Neural progenitor cell (in vitro differentiated cells): Measurements from ENCODE around the gene NFKBIA.

ENCODE experiments used
- EZH2 ChIP-seq: fragments of 200-600 bp; sonication (generic); IDR thresholded peaks from 2 replicates; pipeline ENCODE4 v1.6.1; 2017; ENCODE audit warnings: antibody characterized with exemption, mild to moderate bottlenecking, moderate library complexity
- TF ChIP-seq, protein P1 (sequence below): fragments of 200-600 bp; sonication (generic); IDR thresholded peaks from 2 replicates; pipeline ENCODE4 v1.5.1; 2017; ENCODE audit warnings: antibody characterized with exemption, mild to moderate bottlenecking

DNA sequence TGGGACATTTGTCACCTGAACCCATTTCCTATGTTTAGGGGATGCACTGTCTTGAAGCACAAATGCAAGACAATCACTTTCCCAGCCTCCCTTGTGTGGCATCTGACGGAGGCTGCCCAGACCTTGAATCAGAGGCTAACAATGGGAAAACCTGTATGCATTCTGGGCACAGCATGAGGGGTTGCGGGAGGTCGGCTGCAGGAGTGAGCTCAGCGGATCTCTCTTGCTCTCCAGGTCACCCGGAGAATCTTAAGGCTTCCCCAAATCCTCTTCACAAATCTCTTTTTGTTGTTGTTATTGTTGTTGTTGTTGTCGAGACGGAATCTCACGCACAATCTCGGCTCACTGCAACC lies 15.3 kb downstream of the NFKBIA start:
- TF ChIP-seq, protein P1, sequence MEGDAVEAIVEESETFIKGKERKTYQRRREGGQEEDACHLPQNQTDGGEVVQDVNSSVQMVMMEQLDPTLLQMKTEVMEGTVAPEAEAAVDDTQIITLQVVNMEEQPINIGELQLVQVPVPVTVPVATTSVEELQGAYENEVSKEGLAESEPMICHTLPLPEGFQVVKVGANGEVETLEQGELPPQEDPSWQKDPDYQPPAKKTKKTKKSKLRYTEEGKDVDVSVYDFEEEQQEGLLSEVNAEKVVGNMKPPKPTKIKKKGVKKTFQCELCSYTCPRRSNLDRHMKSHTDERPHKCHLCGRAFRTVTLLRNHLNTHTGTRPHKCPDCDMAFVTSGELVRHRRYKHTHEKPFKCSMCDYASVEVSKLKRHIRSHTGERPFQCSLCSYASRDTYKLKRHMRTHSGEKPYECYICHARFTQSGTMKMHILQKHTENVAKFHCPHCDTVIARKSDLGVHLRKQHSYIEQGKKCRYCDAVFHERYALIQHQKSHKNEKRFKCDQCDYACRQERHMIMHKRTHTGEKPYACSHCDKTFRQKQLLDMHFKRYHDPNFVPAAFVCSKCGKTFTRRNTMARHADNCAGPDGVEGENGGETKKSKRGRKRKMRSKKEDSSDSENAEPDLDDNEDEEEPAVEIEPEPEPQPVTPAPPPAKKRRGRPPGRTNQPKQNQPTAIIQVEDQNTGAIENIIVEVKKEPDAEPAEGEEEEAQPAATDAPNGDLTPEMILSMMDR = no peak
- no peak for TF ChIP-seq EZH2
